RKO (cell line): ENCODE measurements around the gene PCTP.

ENCODE experiments used
- DNase-seq: peaks from one replicate; pipeline ENCODE4 v3.0.0-alpha.2; 2016; ENCODE audit warnings: low spot score

The PCTP gene

DNA sequence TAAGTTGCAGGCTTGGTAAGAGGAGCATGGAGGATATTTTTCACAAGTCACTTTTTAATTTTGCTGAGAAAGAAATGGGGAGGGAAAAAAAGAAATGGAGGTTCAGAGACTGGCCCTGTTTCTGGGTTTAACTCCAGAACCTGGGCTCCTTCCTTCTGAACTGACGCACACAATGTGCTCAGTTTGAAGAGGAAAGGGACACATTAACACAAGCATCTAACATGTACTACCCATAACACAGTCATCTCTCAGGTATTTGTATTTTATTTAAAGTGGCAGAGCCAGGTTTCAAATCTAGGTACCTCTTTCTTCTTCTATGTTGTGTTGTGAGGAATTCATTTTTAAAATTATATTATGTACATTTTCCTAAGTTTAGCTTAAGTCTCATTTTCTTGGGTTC is 22.9 kb upstream of the PCTP start:
- DNase-seq: peak; percentile 17

DNA sequence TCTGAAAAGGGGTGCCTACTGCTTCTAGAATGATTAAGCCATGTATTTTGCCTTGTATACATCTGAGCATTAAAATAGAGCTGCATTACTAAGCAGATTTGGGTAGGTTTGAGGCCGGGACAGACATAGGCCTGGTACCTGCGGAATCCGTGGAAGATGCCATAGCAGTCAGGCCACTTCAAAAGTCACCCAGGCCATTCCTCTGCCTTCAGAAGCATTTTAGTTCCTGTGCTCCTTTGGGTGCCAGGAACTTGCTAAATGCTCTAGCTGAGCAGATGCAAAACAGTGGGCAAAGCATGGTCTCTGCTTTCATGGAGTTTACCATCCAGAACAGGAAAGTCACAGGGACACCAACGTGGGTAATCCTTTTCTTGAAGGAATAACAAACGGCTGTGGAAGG is 22.5 kb upstream of the PCTP start:
- no peak for DNase-seq

DNA sequence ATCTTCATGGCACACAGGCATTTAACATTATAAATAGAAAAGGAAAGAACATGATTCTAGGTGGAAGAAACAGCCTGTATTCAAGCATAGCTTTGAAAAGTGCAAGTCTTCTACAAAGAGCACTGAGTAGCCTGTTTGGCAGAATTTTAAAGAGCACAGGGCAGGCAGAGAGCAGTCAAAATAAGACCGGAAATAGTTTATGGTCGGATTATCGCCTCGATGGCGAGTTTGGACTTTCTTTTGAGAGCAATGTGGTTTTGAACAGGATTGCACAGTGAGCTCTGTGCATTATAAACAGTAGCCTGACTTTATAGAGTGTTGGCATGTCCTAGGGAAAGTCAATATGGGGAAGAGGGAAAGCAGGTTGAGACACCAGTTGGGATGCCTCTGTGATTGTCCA is 22.0 kb upstream of the PCTP start:
- no peak for DNase-seq

- no peak for DNase-seq
These were observed 21.4 kb upstream of the PCTP start for GRCh38 chr17:55729484-55729883.

- no peak for DNase-seq
These were observed 20.5 kb upstream of the PCTP start for GRCh38 chr17:55730380-55730779.

- DNase-seq: no peak
These were observed 20.0 kb upstream of the PCTP start for GRCh38 chr17:55730808-55731207.

DNA sequence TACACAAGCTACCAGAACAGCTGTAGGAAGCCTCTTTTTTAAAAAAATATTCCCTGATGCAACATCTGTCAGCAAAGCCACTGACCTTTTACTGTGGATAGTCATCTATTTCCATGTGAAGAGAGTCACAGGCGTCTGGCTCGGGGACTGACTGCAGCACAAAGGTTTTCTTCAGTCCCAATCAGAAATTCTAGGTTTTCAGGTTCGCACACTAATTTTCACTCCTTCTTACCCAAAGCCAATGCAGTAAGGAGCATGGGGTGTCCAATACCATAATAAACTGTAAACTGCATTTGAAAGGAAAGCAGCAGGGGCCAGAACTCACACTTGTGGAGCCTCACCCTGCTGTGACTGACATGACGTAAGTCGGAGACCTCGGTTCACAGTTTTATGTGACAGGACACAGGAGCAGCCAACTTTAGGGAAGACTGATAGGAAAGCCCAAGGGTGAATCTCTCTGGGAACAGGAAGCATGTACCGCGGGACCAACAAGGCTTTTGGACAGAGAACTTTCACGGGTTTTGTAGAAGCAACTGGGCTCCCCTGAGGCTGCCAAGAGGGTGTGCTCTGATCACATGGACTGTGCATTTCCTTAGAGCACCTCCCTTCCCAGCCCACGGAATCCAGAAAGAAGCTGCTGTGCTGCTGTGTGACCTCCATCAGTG is 19.1 kb upstream of the PCTP start:
- DNase-seq: no peak

DNA sequence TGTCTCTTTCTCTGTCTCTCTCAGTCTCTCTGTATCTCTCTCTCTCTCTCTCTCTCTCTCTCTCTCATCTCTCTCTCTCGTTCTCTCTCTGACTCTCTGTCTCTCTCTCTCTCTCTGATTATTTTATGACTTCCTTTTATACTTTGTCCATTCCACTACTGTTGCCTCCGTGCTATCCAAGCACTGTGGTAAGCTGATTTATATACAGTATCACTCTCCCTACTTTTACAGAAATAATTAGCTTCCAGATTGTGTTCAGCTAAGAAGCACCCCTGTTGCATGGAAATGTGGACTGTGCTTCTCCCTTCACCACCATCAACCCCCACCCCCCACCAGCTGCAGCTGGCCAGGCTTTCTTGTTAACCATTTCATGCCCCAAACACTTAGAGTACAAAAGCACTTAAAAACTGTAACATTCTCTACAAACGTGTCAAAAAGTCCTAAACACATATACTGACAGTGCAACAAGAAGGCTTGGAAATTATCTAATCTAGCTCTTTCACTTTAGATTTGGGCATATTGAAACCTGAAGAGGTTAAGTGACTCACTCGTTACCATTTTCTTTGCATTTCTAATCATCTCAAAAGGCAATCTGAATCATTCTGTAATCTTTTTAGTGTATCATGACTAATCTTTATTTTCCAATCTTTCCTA is 16.6 kb upstream of the PCTP start:
- DNase-seq: no peak

DNA sequence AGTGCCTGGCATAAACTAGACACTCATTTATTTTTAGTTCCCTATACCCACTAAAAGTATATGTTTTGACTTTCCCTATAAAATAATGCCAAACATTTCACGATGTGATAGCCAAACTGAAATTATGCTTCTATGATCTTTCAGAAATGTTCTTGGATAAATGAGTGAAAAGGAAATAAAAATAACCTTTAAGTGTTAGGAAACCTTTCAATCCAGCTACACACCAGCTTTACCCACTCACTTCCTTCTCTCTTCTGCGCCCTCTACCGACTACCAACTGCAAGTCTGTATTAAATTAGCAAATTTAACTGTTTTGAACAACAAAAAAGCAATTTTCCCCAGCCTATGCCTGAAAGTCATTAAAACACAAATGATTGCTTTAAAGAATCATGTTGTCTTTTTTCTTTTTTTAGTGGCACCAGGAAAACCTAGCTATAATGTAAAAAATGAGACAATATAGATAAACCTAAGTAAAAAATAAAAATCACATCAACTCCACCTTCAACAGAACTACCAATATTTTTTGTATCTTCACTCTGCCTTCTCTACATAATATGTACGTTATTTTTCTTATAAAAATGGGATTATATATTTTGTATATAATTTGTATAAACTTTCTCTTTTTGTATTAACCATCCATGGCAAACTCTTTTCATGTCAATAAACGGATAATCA is 15.0 kb upstream of the PCTP start:
- peak; percentile 63 for DNase-seq

GRCh38 chr17:55737976-55738501 is 12.8 kb upstream of the PCTP start:
- DNase-seq: no peak

GRCh38 chr17:55740511-55741355 is 10.1 kb upstream of the PCTP start:
- no peak for DNase-seq

DNA sequence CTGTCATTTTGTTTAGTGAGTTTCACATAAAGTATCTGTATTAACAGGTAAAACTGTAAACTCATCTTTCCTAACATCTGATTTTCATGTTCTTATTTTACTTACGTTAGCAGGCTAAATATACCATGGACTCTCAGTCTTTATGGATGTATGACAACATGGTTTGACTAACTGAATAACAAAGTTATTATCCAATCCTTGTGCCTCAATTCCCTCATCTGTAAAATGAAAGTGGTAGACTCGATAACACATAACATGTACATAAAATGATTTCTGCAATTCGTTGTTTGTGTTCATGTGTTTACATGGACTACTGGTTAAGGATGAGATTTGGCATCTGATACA is 9.5 kb upstream of the PCTP start:
- DNase-seq: no peak

DNA sequence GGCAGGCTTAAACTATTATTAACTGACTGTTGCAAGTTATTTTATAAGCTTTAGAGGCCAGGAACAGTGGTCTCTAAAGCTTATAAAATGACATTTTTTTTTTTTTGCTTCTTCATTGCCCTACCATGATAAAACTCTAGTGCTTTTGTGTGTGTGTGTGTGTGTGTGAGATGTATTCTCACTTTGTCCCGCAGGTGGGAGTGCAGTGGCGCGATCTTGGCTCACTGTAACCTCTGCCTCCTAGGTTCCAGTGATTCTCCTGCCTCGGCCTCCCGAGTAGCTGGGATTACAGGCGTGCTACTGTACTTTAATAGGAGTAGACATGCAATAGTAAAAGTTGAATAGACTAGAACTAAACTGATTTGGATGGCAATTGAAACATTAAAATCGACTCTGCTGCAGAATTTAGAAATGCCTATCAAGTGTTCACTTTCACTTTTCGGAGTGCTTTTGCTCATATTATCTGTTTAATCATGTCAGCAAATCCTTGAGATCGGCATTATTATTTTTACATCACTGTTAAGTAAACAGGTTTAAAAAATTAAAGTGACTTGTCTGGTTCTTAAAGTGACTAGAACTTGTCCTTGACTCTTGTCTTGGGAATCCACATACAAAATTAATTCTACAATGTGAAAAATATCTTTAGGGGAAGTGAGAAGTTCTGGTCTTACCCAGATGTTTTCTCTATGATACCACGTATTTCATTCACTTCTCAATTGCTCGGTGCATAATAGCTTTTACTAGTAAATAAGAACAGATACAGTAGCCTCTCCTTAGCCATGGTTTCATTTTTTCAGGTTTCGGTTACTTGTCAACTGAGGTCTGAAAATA is 8.4 kb upstream of the PCTP start:
- DNase-seq: no peak

DNA sequence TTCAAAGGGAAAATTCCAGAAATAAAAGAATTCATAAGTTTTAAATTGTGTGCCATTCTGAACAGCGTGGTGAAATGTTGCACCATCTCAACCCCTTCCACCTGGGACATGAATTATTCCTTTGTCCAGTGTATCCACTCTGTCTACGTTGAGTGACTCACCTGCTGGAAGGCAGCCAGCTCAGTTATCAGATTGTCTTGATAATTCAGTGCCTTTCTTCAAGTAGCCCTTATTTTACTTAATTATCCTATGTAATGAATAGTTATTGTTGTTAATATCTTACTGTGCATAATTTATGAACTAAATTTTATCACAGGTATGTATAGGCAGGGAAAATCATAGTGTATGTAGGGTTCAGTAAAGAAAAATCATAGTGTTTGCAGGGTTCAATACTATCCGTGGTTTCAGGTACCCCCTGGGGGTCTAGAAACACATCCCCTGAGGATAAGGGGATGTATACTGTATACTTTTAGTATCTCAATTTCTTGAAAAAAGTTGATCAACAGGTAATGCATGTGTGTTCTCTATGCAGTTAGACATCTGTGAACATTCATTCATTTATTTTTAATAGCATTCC is 7.7 kb upstream of the PCTP start:
- DNase-seq: peak; percentile 23

DNA sequence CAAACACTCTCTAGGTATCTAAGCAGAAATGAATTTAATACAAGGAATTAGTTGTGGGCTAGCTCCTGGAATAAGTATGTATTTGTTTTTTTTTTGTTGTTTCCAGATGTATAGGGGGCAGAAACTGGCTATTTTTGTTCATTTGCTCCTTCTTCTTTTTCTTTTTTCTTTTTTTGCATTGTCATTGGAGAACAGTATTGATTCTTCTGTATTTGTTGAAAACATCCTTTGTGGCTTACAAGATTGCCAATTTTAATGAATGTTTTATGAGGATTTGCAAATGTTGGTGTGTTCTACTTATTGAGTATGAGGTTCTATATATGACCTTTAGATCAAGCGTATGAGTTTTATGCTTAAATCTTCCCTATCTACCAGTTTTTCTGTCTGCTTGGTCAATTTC is 5.6 kb upstream of the PCTP start:
- DNase-seq: no peak

GRCh38 chr17:55746466-55746865 is 4.4 kb upstream of the PCTP start:
- DNase-seq: no peak

- DNase-seq: no peak
These were observed 3.6 kb upstream of the PCTP start for GRCh38 chr17:55747209-55747608.

DNA sequence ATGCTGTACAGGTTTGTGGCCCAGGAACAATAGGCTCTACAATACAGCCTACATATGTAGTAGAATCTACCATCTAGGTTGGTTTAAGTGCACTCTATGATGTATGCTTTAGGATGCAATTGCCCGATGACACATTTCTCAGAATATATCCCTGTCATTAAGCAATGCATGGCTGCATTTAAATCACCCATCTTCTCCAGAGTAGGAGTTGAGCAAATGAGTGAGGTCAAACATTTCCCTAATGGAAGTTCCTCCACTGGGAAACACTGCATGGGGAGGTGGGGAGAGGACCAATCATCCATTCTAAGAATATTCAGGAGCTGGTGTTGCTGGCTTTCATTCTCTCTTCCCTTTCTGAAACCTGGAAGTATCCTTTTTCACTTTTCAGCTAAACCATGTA is 2.0 kb upstream of the PCTP start:
- DNase-seq: no peak

- DNase-seq: no peak
These were observed 866 bp upstream of the PCTP start for GRCh38 chr17:55749985-55750384.

DNA sequence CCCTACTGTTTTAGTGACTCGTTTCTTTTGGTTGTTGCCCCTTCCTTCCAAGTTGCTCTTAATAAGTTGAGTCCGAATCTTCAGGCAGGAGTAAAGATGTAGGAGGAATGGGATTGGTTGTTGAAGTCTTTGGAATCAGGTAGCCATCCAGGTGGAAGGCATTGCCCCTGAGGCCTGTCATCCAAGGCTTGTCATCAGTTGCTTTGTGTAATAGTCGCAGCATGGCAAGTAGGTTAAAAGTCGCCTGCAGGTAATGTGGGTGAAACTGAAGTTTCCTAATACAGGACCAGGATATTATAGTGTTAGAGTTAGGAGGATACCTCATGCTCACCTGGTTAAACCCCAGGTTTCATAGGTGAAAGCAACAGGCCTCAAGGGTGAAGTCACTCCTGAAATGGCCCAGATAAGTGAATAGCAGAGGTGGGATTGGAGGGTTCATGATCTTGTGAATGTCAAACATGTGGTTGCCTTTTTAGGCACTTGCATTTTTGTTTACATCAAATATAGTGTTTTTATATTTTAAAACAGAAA is 934 bp downstream of the PCTP start:
- no peak for DNase-seq

DNA sequence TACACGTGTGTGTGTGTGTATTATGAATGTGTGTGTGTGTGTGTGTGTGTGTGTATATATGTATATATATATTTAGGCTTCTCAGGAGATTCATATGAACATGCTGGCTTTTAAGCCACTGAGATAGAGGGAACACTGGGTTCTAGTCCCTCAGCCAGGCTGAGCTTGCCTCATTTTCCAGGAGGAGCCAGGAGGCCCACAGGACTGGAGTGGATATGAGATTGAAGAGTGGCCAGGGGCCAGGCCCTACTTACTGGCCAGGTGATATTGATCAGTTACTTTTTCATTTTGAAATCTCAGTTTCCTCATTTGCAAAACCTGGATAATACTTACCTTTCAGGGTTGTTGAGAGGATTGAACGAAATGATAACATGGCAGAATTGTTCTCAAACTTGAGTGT is 5.8 kb downstream of the PCTP start:
- no peak for DNase-seq
